K562 (cell line): Measurements from ENCODE around the gene HOXA5. TPM values are rescaled to one million over a fixed set of nuclear protein-coding genes. Genes with fewer than 3 reads are reported as not detected.

ENCODE experiments used
- ATAC-seq: fragments of 200-7000 bp; cut with Tn5 transposase; 3 replicates; pipeline ENCODE4 v1.9.1; 2020; ENCODE audit warnings: moderate library complexity
- BruUV-seq: library from RNA; stranded (reverse); fragments of 400-500 nt; replicated peaks from 2 replicates; lab custom pipeline; 2021; lab: Mats Ljungman, UMichigan
- CTCF ChIA-PET: fragments of 300-600 bp; formaldehyde crosslinking; extraction: SDS; loops from one replicate; lab custom pipeline; 2021; ENCODE audit warnings: low intra/inter-chr PET ratio; lab: Yijun Ruan, JAX
- POLR2A ChIA-PET: fragments of 300-600, 350-650 bp; sonication (Branson Sonifier 250); formaldehyde crosslinking; extraction: SDS; loops from one replicate; lab custom pipeline; 2021; ENCODE audit warnings: antibody characterized with exemption, inconsistent platforms; lab: Yijun Ruan, JAX
- DNase-seq, 4 experiments: peaks; one replicate each; pipeline versions ENCODE4 v3.0.0 to v3.0.0-alpha.2; 2011 to 2018; ENCODE audit warnings: low spot score in 3 of 4, mixed read lengths in 3 of 4; ENCODE audit errors: extremely low read depth in 1 of 4
- FAIRE-seq: peaks from 2 replicates; lab custom pipeline; 2011; peaks lifted over from hg19 to GRCh38; lab: Jason Lieb, UNC
- H2AFZ ChIP-seq: 2 replicates; pipeline ENCODE4 v1.6.0; 2011; ENCODE audit warnings: low read depth, low read length, control low read depth, inconsistent platforms
- H3K27ac ChIP-seq: fragments of 200-600 bp; 3 replicates; pipeline ENCODE4 v1.8.0; 2011; ENCODE audit warnings: low read depth, mild to moderate bottlenecking, control low read depth, inconsistent platforms, low read length, moderate library complexity, mixed read lengths; ENCODE audit errors: extremely low read depth
- H3K27me3 ChIP-seq, 2 experiments: fragments of 300-600 bp in 1 of 2; 2 replicates in 1 of 2; 3 replicates in 1 of 2; pipeline versions ENCODE4 v1.6.0 to v1.8.0; 2011; ENCODE audit warnings: inconsistent platforms in 2 of 2, low read length in 2 of 2, mild to moderate bottlenecking in 1 of 2, mixed read lengths in 1 of 2, moderate library complexity in 1 of 2; ENCODE audit not compliant: control insufficient read depth in 2 of 2, insufficient read depth in 2 of 2
- H3K36me3 ChIP-seq: fragments of 300-600 bp; 3 replicates; pipeline ENCODE4 v1.8.0; 2011; ENCODE audit warnings: mild to moderate bottlenecking, low read length, inconsistent platforms; ENCODE audit not compliant: control insufficient read depth, insufficient read depth
- H3K4me1 ChIP-seq, 2 experiments: fragments of 200-600 bp in 1 of 2; replicated peaks in 1 of 2; 2 replicates in 1 of 2; 3 replicates in 1 of 2; pipeline versions ENCODE4 v1.5.1 to v1.8.0; 2011; ENCODE audit warnings: inconsistent platforms in 2 of 2, low read length in 2 of 2, mild to moderate bottlenecking in 1 of 2, mixed read lengths in 1 of 2, moderate library complexity in 1 of 2; ENCODE audit not compliant: control insufficient read depth in 2 of 2, insufficient read depth in 2 of 2
- H3K4me2 ChIP-seq: 2 replicates; pipeline ENCODE4 v1.6.1; 2011; ENCODE audit warnings: low read length, control low read depth, inconsistent platforms, mixed read lengths; ENCODE audit not compliant: insufficient read depth
- H3K4me3 ChIP-seq: fragments of 200-600 bp; sonication (generic), shearing (Covaris generic); 2 replicates; pipeline ENCODE4 v1.5.1; 2016; ENCODE audit warnings: control low read depth, inconsistent platforms
- H3K79me2 ChIP-seq: fragments of 200-600 bp; 3 replicates; pipeline ENCODE4 v1.8.0; 2011; ENCODE audit warnings: low read length, inconsistent platforms; ENCODE audit not compliant: control insufficient read depth, insufficient read depth
- H3K9ac ChIP-seq, 2 experiments: 2 replicates each; pipeline versions ENCODE4 v1.6.0 to v1.6.1; 2011; ENCODE audit warnings: low read depth in 2 of 2, low read length in 2 of 2, control low read depth in 1 of 2, inconsistent platforms in 1 of 2, mild to moderate bottlenecking in 1 of 2, mixed read lengths in 1 of 2; ENCODE audit not compliant: insufficient read depth in 1 of 2
- H3K9me1 ChIP-seq: one replicate; pipeline ENCODE4 v1.6.0; 2011; ENCODE audit warnings: inconsistent platforms, mild to moderate bottlenecking, low read length, moderate library complexity; ENCODE audit not compliant: control insufficient read depth, insufficient read depth
- H3K9me3 ChIP-seq: replicated peaks from 2 replicates; pipeline ENCODE4 v1.5.1; 2011; ENCODE audit warnings: low read depth, low read length, inconsistent platforms; ENCODE audit not compliant: control insufficient read depth, insufficient read depth
- H4K20me1 ChIP-seq: replicated peaks from 2 replicates; pipeline ENCODE4 v1.6.1; 2011; ENCODE audit warnings: low read length, inconsistent platforms, mixed read lengths; ENCODE audit not compliant: control insufficient read depth, insufficient read depth
- CHD4 ChIP-seq: fragments of 200-600 bp; sonication (generic); IDR thresholded peaks from 3 replicates; pipeline ENCODE4 v1.6.1; 2012; ENCODE audit warnings: low read depth, mild to moderate bottlenecking, mixed read lengths, low read length, inconsistent platforms; ENCODE audit not compliant: insufficient read depth, insufficient replicate concordance, poor library complexity, severe bottlenecking
- CXXC5 ChIP-seq: fragments of 250-450 bp; sonication (Bioruptor Pico); IDR thresholded peaks from 2 replicates; pipeline ENCODE4 v1.8.0; 2022; ENCODE audit warnings: inconsistent platforms, mild to moderate bottlenecking, moderate library complexity
- HCFC1 ChIP-seq: IDR thresholded peaks from 2 replicates; pipeline ENCODE4 v1.6.1; 2012; ENCODE audit warnings: low read depth, low read length, improper control_type of control experiment
- HDAC3 ChIP-seq: fragments of 450-650 bp; IDR thresholded peaks from 2 replicates; pipeline ENCODE4 v1.6.1; 2018; ENCODE audit warnings: borderline replicate concordance, mild to moderate bottlenecking, moderate library complexity; ENCODE audit not compliant: partially characterized antibody
- MEIS2 ChIP-seq: fragments of 450-650 bp; IDR thresholded peaks from 2 replicates; pipeline ENCODE4 v1.6.1; 2014; ENCODE audit warnings: mild to moderate bottlenecking; ENCODE audit not compliant: partially characterized antibody
- NR4A1 ChIP-seq, 2 experiments: fragments of 250-450 bp in 1 of 2; fragments of 450-650 bp in 1 of 2; sonication (Bioruptor Pico) in 1 of 2; IDR thresholded peaks; 2 replicates each; pipeline versions ENCODE4 v1.4.0 to v1.6.1; 2016 to 2020; ENCODE audit warnings: mild to moderate bottlenecking in 2 of 2, missing compliant biosample characterization in 1 of 2, missing genetic modification characterization in 1 of 2, moderate library complexity in 1 of 2
- RBM14 ChIP-seq: fragments of 200-400 bp; formaldehyde crosslinking; IDR thresholded peaks from 2 replicates; pipeline ENCODE4 v1.6.1; 2018; ENCODE audit warnings: low read depth, mild to moderate bottlenecking, low read length, moderate library complexity, borderline replicate concordance; ENCODE audit not compliant: insufficient read depth
- TOE1 ChIP-seq, 2 experiments: fragments of 450-650 bp in 1 of 2; sonication (generic) in 1 of 2; formaldehyde crosslinking in 1 of 2; IDR thresholded peaks; 2 replicates each; pipeline versions ENCODE4 v1.7.1 to v1.8.0; 2016 to 2022; ENCODE audit warnings: borderline replicate concordance in 2 of 2, mild to moderate bottlenecking in 2 of 2, antibody characterized with exemption in 1 of 2, inconsistent platforms in 1 of 2, low read depth in 1 of 2, missing genetic modification reagents in 1 of 2, moderate library complexity in 1 of 2
- XRCC5 ChIP-seq: fragments of 200-400 bp; formaldehyde crosslinking; IDR thresholded peaks from 2 replicates; pipeline ENCODE4 v1.6.1; 2017; ENCODE audit warnings: low read depth, mild to moderate bottlenecking, low read length
- WGBS: fragments of 100-300 bp; shearing (Covaris generic); methylation state at CpG from one replicate; pipeline ENCODE4 v1.1.6; 2016; ENCODE audit warnings: low coverage, mixed read lengths; ENCODE audit not compliant: insufficient coverage; ENCODE audit errors: missing lambda C conversion rate; 5-methylcytosine and 5-hydroxymethylcytosine counted together
- in situ Hi-C: fragments of 300-500 bp; cut with MboI; formaldehyde crosslinking; loops from 4 replicates; pipeline ENCODE4 v1.15.0; 2018; ENCODE audit warnings: inconsistent platforms, mixed read lengths
- intact Hi-C: fragments of 100-400 bp; cut with micrococcal nuclease; formaldehyde crosslinking; loops from 2 replicates; pipeline ENCODE4 v1.14.2; 2022
- polyA plus RNA-seq, 8 experiments: library from polyadenylated mRNA; depleted of rRNA in 4 of 8; stranded (reverse) in 5 of 8; unstranded in 3 of 8; fragments of >200 nt; fragmentation: Nextera tagmentation in 2 of 8; fragmentation: Illumina TruSeq in 1 of 8; extraction: Ambion mirVana in 2 of 8; extraction: Trizol in 1 of 8; gene quantifications; 2 replicates each; pipeline versions ENCODE4 v1.2.1 to v1.2.3, GENCODE V29; 2011 to 2014; ENCODE audit warnings: inconsistent platforms in 1 of 8, missing spikeins in 1 of 8
- total RNA-seq, 7 experiments: library from RNA; depleted of rRNA in 6 of 7; stranded (reverse); fragments of >200 nt in 6 of 7; fragmentation: Illumina TruSeq in 2 of 7; extraction: Trizol in 2 of 7; gene quantifications; 2 replicates each; pipeline versions ENCODE4 v1.2.1 to v1.2.3, GENCODE V29; 2011 to 2021; ENCODE audit warnings: low replicate concordance in 1 of 7
- TF ChIP-seq, protein P1 (sequence below), 2 experiments: fragments of 450-650 bp; IDR thresholded peaks; 2 replicates each; pipeline ENCODE4 v1.6.1; 2018; ENCODE audit warnings: mild to moderate bottlenecking in 2 of 2, low read depth in 1 of 2; ENCODE audit not compliant: partially characterized antibody in 2 of 2
- TF ChIP-seq, protein P2 (sequence below): fragments of 450-650 bp; IDR thresholded peaks from 2 replicates; pipeline ENCODE4 v1.6.1; 2016; ENCODE audit warnings: antibody characterized with exemption
- TF ChIP-seq, protein P3 (sequence below), 2 experiments: fragments of 450-650 bp; conservative IDR thresholded peaks; 2 replicates each; pipeline ENCODE4 v1.6.1; 2017; ENCODE audit warnings: mild to moderate bottlenecking in 2 of 2, moderate library complexity in 2 of 2

HOXA5 gene
- total and polyA plus RNA-seq, 9 of the 15 experiments (the other 6 are each of a cell fraction or from before 2014, with no cell fraction given): 0.13 TPM; not detected in 8

DNA sequence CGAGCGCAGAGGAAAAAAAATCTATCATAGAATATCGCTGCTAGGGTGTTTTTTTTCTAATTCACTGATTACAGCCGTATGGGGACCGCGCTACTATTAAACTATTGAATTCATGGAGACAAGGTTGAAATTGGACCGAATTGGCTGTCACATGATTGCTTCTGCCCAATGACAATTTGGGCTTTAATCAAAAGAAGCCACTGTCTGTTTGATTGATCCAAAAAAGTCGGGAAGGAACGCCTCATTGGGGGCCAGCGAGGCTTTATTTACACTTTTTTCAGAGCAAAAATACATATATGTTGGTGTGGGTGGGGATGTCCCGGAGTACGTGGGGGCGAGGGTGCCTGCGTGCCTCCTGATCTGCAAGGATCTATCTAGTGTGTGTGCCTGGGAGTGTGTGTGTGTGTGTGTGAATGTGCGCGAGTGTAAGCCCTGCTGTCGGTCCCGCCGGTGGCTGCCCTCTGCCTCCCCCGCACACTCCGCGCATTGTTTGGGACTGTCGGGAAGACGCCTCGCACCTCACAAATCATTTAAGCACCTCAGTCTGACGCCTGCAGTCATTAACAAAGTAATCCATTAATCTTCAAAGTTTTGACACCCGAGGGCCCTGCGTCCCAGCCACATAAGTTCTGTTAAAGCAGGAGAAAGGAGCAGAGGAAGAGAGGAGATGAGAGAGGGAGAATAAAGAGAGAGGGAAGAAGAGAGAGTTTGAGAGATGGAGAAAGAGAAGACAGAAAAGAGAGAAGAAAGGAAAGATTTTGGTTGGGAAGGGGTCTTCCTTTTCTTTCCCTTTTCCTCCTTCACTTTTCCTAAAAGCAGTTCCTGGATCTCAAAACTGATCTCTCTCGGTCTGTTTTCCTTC, 40.7 kb downstream of the HOXA5 start, which contains the start of gene HOXA2:
HOXA2 (minus strand) TSS at position 103 of the 862 bp plus-strand sequence. CDS start 183 bp downstream, outside the sequence.
- H3K27me3 ChIP-seq: peaks cover 73 to 75% of the 10 kb centered on the region in 2 experiments
- no peak within 1 kb of the TSS for H3K4me3 ChIP-seq
- no peaks in the 10 kb centered on the region for H3K79me2 ChIP-seq
- H3K36me3 ChIP-seq: no peaks in the 10 kb centered on the region
- in situ Hi-C loops (no loop called here), intact Hi-C loops (no loop called here)
- WGBS: 9% methylated on average over 26 of the region's 29 CpGs
- H4K20me1 ChIP-seq: no peaks in the 10 kb centered on the region
- H3K4me1 ChIP-seq: peaks cover 0 to 6% of the 10 kb centered on the region in 2 experiments; a peak in 1 of 5 replicates
- H3K9me1 ChIP-seq: no peaks in the 10 kb centered on the region
- ChIA-PET CTCF (no interaction called here), POLR2A (no interaction called here)
- no peak for FAIRE-seq
- no peak within 1 kb of the TSS for H2AFZ ChIP-seq
- H3K9me3 ChIP-seq: no peaks in the 10 kb centered on the region
- no peak for DNase-seq
- no peak within 1 kb of the TSS for H3K9ac ChIP-seq
- no peak for ATAC-seq
- no peak within 1 kb of the TSS for H3K27ac ChIP-seq
- no TSS peak for BruUV-seq
- no peak within 1 kb of the TSS for H3K4me2 ChIP-seq
- TF ChIP-seq CXXC5 (CRISPR knock-in tag) (no peak), TOE1 (IDR thresholded peaks at IDR 0.05; ENCODE audit: borderline replicate concordance) (no peak), TOE1 (CRISPR knock-in tag; IDR thresholded peaks at IDR 0.05; ENCODE audit: borderline replicate concordance, low read depth) (no peak), XRCC5 (no peak), NR4A1 (CRISPR knock-in tag; IDR thresholded peaks at IDR 0.05) (no peak), NR4A1 (tag; IDR thresholded peaks at IDR 0.05) (no peak), HCFC1 (no peak), MEIS2 (peak; percentile 29), HDAC3 (no peak), RBM14 (no peak), CHD4 (no peak)
- TF ChIP-seq, protein P1, sequence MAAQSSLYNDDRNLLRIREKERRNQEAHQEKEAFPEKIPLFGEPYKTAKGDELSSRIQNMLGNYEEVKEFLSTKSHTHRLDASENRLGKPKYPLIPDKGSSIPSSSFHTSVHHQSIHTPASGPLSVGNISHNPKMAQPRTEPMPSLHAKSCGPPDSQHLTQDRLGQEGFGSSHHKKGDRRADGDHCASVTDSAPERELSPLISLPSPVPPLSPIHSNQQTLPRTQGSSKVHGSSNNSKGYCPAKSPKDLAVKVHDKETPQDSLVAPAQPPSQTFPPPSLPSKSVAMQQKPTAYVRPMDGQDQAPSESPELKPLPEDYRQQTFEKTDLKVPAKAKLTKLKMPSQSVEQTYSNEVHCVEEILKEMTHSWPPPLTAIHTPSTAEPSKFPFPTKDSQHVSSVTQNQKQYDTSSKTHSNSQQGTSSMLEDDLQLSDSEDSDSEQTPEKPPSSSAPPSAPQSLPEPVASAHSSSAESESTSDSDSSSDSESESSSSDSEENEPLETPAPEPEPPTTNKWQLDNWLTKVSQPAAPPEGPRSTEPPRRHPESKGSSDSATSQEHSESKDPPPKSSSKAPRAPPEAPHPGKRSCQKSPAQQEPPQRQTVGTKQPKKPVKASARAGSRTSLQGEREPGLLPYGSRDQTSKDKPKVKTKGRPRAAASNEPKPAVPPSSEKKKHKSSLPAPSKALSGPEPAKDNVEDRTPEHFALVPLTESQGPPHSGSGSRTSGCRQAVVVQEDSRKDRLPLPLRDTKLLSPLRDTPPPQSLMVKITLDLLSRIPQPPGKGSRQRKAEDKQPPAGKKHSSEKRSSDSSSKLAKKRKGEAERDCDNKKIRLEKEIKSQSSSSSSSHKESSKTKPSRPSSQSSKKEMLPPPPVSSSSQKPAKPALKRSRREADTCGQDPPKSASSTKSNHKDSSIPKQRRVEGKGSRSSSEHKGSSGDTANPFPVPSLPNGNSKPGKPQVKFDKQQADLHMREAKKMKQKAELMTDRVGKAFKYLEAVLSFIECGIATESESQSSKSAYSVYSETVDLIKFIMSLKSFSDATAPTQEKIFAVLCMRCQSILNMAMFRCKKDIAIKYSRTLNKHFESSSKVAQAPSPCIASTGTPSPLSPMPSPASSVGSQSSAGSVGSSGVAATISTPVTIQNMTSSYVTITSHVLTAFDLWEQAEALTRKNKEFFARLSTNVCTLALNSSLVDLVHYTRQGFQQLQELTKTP (IDR thresholded peaks at IDR 0.05; ENCODE audit: low read depth in 1 of 2, partially characterized antibody in 2 of 2): no peak
- TF ChIP-seq, protein P2, sequence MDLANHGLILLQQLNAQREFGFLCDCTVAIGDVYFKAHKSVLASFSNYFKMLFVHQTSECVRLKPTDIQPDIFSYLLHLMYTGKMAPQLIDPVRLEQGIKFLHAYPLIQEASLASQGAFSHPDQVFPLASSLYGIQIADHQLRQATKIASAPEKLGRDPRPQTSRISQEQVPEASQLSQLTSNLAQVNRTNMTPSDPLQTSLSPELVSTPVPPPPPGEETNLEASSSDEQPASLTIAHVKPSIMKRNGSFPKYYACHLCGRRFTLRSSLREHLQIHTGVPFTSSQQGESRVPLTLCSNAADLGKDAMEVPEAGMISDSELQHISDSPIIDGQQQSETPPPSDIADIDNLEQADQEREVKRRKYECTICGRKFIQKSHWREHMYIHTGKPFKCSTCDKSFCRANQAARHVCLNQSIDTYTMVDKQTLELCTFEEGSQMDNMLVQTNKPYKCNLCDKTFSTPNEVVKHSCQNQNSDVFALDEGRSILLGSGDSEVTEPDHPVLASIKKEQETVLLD: no peak
- TF ChIP-seq, protein P3, sequence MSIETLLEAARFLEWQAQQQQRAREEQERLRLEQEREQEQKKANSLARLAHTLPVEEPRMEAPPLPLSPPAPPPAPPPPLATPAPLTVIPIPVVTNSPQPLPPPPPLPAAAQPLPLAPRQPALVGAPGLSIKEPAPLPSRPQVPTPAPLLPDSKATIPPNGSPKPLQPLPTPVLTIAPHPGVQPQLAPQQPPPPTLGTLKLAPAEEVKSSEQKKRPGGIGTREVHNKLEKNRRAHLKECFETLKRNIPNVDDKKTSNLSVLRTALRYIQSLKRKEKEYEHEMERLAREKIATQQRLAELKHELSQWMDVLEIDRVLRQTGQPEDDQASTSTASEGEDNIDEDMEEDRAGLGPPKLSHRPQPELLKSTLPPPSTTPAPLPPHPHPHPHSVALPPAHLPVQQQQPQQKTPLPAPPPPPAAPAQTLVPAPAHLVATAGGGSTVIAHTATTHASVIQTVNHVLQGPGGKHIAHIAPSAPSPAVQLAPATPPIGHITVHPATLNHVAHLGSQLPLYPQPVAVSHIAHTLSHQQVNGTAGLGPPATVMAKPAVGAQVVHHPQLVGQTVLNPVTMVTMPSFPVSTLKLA (conservative IDR thresholded peaks at IDR 0.05): no peak
